ENCODE measurements around the gene GRIA4.

GRIA4 gene

GRCh38 chr11:105968021-105968697 lies 358.3 kb downstream of the GRIA4 start:
- no peak overlapping the region for H3K27ac ChIP-seq (replicated peaks)
- no peak for DNase-seq (ENCODE audit: low read depth in 1 of 2, low spot score in 1 of 2)
- H3K27me3 ChIP-seq (ENCODE audit: insufficient read depth, poor library complexity, severe bottlenecking), result no peaks in the 10 kb centered on the region
- H3K4me3 ChIP-seq (replicated peaks; ENCODE audit: insufficient read depth, low read length), result no peak overlapping the region
- TF ChIP-seq POLR2AphosphoS5 (IDR thresholded peaks at IDR 0.05; ENCODE audit: low read depth) (no peak), CTCF (IDR thresholded peaks at IDR 0.05; ENCODE audit: insufficient read depth, low read length) (no peak), REST (IDR thresholded peaks at IDR 0.05; ENCODE audit: insufficient replicate concordance, low read depth) (no peak), GABPA (IDR thresholded peaks at IDR 0.05; ENCODE audit: low read depth) (no peak), SPI1 (IDR thresholded peaks at IDR 0.05; ENCODE audit: borderline replicate concordance, low read depth) (no peak)

- Histone ChIP-seq H3K27ac (replicated peaks) (no peak overlapping the region), H3K4me3 (replicated peaks; ENCODE audit: insufficient read depth, low read length) (no peak overlapping the region), H3K27me3 (ENCODE audit: insufficient read depth, poor library complexity, severe bottlenecking) (no peaks in the 10 kb centered on the region)
- DNase-seq (ENCODE audit: low read depth in 1 of 2, low spot score in 1 of 2), result no peak
- no peak for TF ChIP-seq REST (IDR thresholded peaks at IDR 0.05; ENCODE audit: insufficient replicate concordance, low read depth)
- no peak for TF ChIP-seq CTCF (IDR thresholded peaks at IDR 0.05; ENCODE audit: insufficient read depth, low read length)
- TF ChIP-seq GABPA (IDR thresholded peaks at IDR 0.05; ENCODE audit: low read depth), result no peak
- TF ChIP-seq SPI1 (IDR thresholded peaks at IDR 0.05; ENCODE audit: borderline replicate concordance, low read depth), result no peak
- TF ChIP-seq POLR2AphosphoS5 (IDR thresholded peaks at IDR 0.05; ENCODE audit: low read depth), result no peak
These were observed 359.9 kb downstream of the GRIA4 start for GRCh38 chr11:105969756-105970155.

- Histone ChIP-seq H3K27ac (replicated peaks) (no peak overlapping the region), H3K27me3 (ENCODE audit: insufficient read depth, poor library complexity, severe bottlenecking) (no peaks in the 10 kb centered on the region), H3K4me3 (replicated peaks; ENCODE audit: insufficient read depth, low read length) (no peak overlapping the region)
- TF ChIP-seq REST (IDR thresholded peaks at IDR 0.05; ENCODE audit: insufficient replicate concordance, low read depth) (no peak), CTCF (IDR thresholded peaks at IDR 0.05; ENCODE audit: insufficient read depth, low read length) (no peak), POLR2AphosphoS5 (IDR thresholded peaks at IDR 0.05; ENCODE audit: low read depth) (no peak), GABPA (IDR thresholded peaks at IDR 0.05; ENCODE audit: low read depth) (no peak), SPI1 (IDR thresholded peaks at IDR 0.05; ENCODE audit: borderline replicate concordance, low read depth) (no peak)
- DNase-seq (ENCODE audit: low read depth in 1 of 2, low spot score in 1 of 2), result no peak
These were observed 365.3 kb downstream of the GRIA4 start for GRCh38 chr11:105975128-105975527.

Measured in HL-60 (cell line).